ENCODE results near the gene CCDC6. TPM values are rescaled to one million over a fixed set of nuclear protein-coding genes. Genes with fewer than 3 reads are reported as not detected.

Gene CCDC6
- total RNA-seq, 1 experiment from 2014 or later = 58.4 TPM

DNA sequence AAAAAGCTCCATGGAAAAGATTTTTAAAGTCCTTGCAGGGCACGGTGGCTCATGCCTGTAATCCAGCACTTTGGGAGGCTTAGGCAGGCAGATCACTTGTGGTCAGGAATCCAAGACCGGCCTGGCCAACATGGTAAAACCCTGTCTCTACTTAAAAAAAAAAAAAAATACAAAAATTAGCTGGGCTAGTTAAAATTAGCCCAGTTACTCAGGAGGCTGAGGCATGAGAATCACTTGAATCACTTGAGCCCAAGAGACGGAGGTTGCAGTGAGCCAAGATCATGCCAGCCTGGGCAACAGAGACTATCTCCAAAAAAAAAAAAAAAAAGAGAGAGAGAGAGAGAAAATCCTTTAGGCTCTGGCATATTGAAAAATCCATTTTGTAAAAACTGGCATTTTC lies 61.9 kb downstream of the CCDC6 start:
- Histone ChIP-seq H2AFZ (ENCODE audit: low read length) (no peak overlapping the region), H3K9ac (ENCODE audit: extremely low read depth, insufficient read length, low read length) (no peak overlapping the region), H3K4me2 (ENCODE audit: insufficient read depth, insufficient read length, low read length) (no peak overlapping the region), H3K14ac (ENCODE audit: insufficient read depth, low read length) (no peak overlapping the region), H2BK5ac (ENCODE audit: insufficient read length, low read length) (no peak overlapping the region), H3K23me2 (ENCODE audit: insufficient read length, low read depth, low read length, poor library complexity, severe bottlenecking) (no peaks in the 10 kb centered on the region), H3K23ac (ENCODE audit: insufficient read length, low read depth, low read length) (no peak overlapping the region), H3K4ac (ENCODE audit: low read depth, low read length) (no peak overlapping the region), H3K56ac (ENCODE audit: insufficient read length, low read depth, low read length) (no peak overlapping the region), H4K91ac (ENCODE audit: insufficient read length, low read depth, low read length) (no peak overlapping the region), H3K27ac (ENCODE audit: insufficient read length, low read depth, low read length) (no peak overlapping the region), H3K18ac (ENCODE audit: insufficient read length, low read depth, low read length) (no peak overlapping the region), H2BK15ac (ENCODE audit: low read depth, low read length) (no peak overlapping the region), H3K79me2 (ENCODE audit: insufficient read depth, low read length) (no peaks in the 10 kb centered on the region), H2BK120ac (ENCODE audit: low read depth, low read length, poor library complexity, severe bottlenecking) (no peak overlapping the region), H3K4me1 (ENCODE audit: insufficient read depth, low read length) (peaks cover 5% of the 10 kb centered on the region), H2BK12ac (ENCODE audit: insufficient read length, low read depth, low read length) (no peak overlapping the region), H4K8ac (replicated peaks; ENCODE audit: insufficient read length, low read depth, low read length) (no peak overlapping the region), H2AK5ac (ENCODE audit: insufficient read length, low read length) (no peak overlapping the region), H4K20me1 (ENCODE audit: control insufficient read depth, insufficient read depth, insufficient read length) (no peaks in the 10 kb centered on the region), H3K9me3 (ENCODE audit: control insufficient read depth, low read depth, low read length) (no peaks in the 10 kb centered on the region), H4K5ac (ENCODE audit: insufficient read length, low read depth, low read length) (no peak overlapping the region), H3T11ph (ENCODE audit: low read length) (no peak overlapping the region), H3K27me3 (ENCODE audit: insufficient read depth, low read length) (no peaks in the 10 kb centered on the region), H2BK20ac (ENCODE audit: low read depth, low read length, poor library complexity, severe bottlenecking) (no peak overlapping the region), H3K79me1 (ENCODE audit: insufficient read depth, low read depth, low read length, poor library complexity, severe bottlenecking) (no peaks in the 10 kb centered on the region)
- no CpG with 5 or more reads among the region's 3 CpGs for WGBS (ENCODE audit: extremely low coverage, insufficient read length, low lambda C conversion rate)
- Mint-ChIP-seq H3K4me1 (peaks cover 58% of the 10 kb centered on the region in 2 experiments), H3K4me3 (no peak overlapping the region), H3K27me3 (ENCODE audit: low read depth) (no peaks in the 10 kb centered on the region), H3K36me3 (ENCODE audit: insufficient read depth in 1 of 3, low read depth in 3 of 3) (peaks cover 14 to 44% (median 44%) of the 10 kb centered on the region in 3 experiments; a peak in 6 of 7 replicates), H3K27ac (peak overlapping the region in 2 of 3 experiments; percentile 71 to 91; a peak in 3 of 7 replicates), H3K9me3 (no peaks in the 10 kb centered on the region)
- TF ChIP-seq, protein P1, sequence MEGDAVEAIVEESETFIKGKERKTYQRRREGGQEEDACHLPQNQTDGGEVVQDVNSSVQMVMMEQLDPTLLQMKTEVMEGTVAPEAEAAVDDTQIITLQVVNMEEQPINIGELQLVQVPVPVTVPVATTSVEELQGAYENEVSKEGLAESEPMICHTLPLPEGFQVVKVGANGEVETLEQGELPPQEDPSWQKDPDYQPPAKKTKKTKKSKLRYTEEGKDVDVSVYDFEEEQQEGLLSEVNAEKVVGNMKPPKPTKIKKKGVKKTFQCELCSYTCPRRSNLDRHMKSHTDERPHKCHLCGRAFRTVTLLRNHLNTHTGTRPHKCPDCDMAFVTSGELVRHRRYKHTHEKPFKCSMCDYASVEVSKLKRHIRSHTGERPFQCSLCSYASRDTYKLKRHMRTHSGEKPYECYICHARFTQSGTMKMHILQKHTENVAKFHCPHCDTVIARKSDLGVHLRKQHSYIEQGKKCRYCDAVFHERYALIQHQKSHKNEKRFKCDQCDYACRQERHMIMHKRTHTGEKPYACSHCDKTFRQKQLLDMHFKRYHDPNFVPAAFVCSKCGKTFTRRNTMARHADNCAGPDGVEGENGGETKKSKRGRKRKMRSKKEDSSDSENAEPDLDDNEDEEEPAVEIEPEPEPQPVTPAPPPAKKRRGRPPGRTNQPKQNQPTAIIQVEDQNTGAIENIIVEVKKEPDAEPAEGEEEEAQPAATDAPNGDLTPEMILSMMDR (conservative IDR thresholded peaks at IDR 0.05) = no peak
- DNase-seq = no peak
